Measurements from ENCODE around the gene HOXB5.

DNA sequence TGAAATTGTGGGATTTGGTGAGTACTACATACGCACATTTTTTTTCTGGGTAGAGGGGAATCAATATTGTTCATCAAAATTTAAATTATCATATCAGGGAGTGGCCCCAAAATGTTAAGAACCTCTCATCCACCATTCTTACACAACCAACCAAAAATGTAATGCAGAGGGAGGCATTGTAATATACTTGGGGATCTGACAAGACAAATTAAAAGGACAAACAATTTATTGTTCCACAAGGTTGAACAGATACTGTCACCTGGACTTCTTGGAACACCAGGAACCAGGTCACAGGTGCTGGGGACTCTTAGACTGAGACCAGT lies 47.2 kb upstream of the HOXB5 start:
- TF ChIP-seq CTCF (IDR thresholded peaks at IDR 0.05) (no peak), POLR2A (IDR thresholded peaks at IDR 0.05) (no peak)
